ENCODE measurements around the gene RPL36.

Gene RPL36

GRCh38 chr19:5690125-5690954, at the start of gene RPL36:
Gene RPL36, plus strand, starts transcription at chr19:5690295. Its CDS starts 213 bp downstream, at chr19:5690508.
- in situ Hi-C loops (cut with HindIII; ENCODE audit: low sequenced_read_pairs), result no loop called here

GRCh38 chr19:5641171-5641570, 48.9 kb upstream of the RPL36 start:
- in situ Hi-C loops (cut with HindIII; ENCODE audit: low sequenced_read_pairs), result no loop called here

DNA sequence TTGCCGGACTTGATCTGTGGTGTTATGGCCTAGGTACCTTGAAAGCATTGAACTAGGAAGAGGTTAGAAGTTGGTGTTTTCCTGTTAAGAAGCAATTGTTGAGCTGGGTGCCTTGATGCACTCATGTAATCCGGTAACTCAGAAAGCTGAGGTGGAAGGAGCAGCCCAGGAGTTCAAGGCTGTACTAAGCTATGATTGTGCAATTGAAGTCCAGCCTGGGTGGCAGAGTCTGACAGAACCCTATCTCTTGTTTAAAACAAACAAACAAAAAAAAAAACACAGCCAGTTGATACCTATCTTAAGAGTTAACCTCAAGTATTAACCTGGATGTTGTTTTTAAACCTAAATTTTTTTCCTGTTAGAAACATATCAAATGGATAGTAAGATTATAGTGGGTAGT, 47.9 kb upstream of the RPL36 start:
- in situ Hi-C loops (cut with HindIII; ENCODE audit: low sequenced_read_pairs), result no loop called here

GRCh38 chr19:5643060-5643459, 47.0 kb upstream of the RPL36 start:
- in situ Hi-C loops (cut with HindIII; ENCODE audit: low sequenced_read_pairs), result no loop called here

DNA sequence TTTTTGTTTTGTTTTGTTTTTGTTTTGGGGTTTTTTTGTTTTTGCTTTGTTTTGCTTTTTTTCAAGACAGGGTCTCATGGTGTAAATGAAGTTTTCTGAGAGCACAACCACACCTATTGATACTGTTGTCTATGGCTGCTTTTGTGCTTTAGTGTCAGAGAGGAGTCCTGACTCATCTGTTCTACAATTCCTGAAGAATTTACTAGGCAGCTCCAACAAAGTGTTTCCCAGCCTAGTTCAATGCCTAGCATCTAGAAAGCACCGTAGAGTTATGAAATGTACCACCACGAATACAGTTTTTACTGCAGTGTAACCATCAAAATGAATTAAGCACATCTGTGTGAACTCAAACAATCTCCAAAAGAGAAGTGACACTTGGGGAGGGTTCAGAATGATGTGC, 46.1 kb upstream of the RPL36 start:
- in situ Hi-C loops (cut with HindIII; ENCODE audit: low sequenced_read_pairs), result no loop called here

DNA sequence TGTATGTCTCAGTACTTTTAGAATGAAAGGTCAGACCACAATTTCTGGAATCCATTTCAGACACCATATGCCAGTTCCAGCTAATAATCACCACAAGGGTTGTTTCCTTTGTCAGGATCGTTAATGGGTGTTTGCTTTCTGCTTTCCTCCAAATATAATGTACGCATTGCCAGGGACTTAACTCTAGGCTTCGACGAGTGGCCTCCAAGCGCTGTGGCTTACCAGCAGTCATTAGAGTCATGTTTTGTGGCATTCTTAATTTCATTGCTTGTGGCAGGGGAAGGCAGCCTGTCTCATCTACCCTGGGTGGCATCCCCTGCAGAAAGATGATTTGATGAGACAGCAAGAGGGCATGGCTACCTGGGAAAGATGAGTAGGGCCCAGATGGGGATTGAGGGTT, 44.7 kb upstream of the RPL36 start:
- in situ Hi-C loops (cut with HindIII; ENCODE audit: low sequenced_read_pairs), result no loop called here

GRCh38 chr19:5646703-5647102, 43.4 kb upstream of the RPL36 start:
- in situ Hi-C loops (cut with HindIII; ENCODE audit: low sequenced_read_pairs), result no loop called here

DNA sequence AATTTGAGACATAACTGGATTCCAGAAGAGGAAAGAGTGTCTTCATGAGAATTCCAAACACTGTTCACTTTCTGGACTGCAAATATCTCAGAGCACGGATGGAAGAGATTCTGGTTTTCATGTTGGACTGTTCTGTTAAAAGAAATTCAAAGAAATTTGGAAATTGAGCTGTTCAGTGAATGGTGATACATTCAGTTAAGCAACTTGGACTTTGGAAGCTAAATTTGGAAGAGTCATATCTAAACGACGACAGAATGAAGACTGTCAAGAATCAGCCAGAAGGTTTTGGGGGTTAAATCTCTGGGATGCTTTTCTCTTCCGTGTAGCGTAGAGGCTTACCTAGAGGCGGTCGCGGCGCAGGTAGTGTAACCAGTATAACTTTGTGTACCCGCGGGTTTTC, 41.6 kb upstream of the RPL36 start:
- in situ Hi-C loops (cut with HindIII; ENCODE audit: low sequenced_read_pairs), result no loop called here

DNA sequence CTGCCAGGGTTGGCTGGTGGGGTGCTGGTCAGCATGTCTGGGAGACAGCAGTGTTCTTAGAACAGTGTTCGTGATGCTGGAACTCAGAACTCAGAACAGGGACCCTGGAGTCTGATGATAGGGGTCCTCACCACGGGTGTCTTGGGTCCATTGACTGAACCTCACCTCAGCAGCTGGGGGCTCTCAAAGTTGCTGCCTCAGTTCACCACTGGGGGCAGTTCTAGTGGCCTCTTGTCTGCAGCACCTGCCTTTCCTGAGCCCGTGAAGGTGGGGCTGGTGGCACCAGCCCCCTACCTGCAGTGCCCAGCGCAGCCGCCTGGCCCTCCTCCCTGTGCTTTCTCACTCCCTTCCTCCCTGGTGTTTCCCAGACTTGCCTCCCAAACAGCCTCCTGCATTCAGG, 38.7 kb upstream of the RPL36 start:
- in situ Hi-C loops (cut with HindIII; ENCODE audit: low sequenced_read_pairs), result no loop called here

DNA sequence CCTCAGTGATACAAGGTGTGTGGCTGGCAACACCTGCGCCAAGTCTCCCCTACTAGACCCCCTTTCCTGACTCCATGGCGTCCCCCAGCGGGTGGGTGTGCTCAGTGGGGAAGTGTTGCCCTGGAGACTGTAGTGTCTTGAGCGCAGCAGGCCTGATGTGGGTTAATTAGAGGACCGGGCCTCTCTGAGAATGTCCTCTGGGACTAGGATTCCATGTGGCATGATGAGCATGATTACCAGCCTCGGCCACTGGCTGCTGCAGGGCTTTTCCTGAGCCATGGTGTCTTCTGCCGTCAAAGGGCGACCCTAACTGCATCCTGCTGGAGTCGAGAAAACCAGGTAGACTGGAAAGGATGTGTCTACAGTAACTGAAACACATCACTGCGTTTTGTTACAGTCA, 37.8 kb upstream of the RPL36 start:
- in situ Hi-C loops (cut with HindIII; ENCODE audit: low sequenced_read_pairs), result no loop called here

- in situ Hi-C loops (cut with HindIII; ENCODE audit: low sequenced_read_pairs), result no loop called here
Observed at GRCh38 chr19:5654931-5655330, 35.2 kb upstream of the RPL36 start.

GRCh38 chr19:5655412-5655811, 34.7 kb upstream of the RPL36 start:
- in situ Hi-C loops (cut with HindIII; ENCODE audit: low sequenced_read_pairs), result no loop called here

- in situ Hi-C loops (cut with HindIII; ENCODE audit: low sequenced_read_pairs), result no loop called here
Observed at GRCh38 chr19:5661483-5661882, 28.6 kb upstream of the RPL36 start.

DNA sequence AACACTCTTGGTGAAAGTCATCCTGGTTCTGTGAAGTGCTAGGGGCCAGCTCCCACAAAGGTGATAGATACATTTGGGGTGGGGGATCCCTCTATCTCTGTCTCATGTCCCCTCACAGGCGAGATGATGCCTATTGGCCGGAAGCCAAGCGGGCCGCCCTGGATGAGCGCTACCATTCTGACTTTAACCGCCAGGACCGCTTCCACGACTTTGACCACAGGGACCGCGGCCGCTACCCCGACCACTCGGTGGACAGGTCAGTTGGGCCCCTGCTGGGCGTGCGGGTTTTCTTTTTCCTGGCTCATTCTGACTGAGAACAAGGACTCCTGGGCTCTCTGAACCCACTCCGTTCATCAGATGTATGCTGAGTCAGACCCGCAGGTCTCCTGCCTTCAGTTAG, 26.2 kb upstream of the RPL36 start:
- in situ Hi-C loops (cut with HindIII; ENCODE audit: low sequenced_read_pairs), result no loop called here

DNA sequence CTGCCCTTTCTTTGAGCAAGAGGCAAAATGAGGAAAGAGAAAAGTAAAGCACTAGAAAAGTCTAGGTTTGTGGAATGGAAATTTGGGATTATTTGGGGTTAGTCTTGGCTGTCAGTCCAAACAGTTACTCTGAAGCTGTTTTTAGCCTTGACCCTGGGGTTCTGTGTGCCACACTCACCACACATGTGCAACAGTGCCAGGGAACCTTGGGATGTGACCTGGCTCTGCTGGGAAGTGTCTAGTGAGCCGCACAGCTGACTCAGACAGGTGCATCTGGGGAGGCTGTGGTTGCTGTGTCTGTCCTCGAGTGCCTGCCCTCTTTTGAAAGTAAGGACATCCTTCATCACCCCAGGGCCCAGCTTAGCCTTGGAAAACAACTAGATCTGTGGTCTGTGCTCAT, 25.6 kb upstream of the RPL36 start:
- in situ Hi-C loops (cut with HindIII; ENCODE audit: low sequenced_read_pairs), result no loop called here

- in situ Hi-C loops (cut with HindIII; ENCODE audit: low sequenced_read_pairs), result no loop called here
Observed at GRCh38 chr19:5665781-5666513, 24.1 kb upstream of the RPL36 start.

DNA sequence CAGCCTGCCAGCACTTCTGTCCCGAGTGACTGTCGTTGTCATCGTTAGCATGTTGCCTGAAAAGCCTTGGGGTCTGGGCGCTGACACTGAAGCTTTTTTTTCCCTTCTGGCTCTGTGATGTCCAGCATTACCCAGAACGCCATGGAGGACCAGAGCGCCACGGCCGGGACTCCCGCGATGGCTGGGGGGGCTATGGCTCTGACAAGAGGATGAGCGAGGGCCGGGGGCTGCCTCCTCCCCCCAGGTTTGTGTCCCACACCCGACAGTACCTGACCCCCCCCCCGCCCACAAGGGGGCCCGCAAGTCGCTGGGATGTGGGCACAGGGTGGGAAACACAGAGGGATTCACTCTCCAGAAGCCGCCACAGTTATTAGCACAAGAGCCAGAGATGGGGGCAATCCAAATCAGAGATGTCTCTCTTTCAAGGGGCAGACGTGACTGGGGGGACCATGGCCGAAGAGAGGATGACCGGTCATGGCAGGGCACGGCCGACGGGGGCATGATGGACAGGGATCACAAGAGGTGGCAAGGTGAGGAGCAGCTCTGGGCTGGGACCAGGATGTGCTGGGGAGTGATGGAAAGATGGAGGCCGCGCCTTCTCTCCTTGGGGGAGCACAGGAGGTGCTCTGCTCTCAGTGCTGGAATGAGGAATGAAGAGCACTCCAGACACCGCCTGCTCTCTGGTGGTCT, 23.0 kb upstream of the RPL36 start:
- in situ Hi-C loops (cut with HindIII; ENCODE audit: low sequenced_read_pairs), result no loop called here

- in situ Hi-C loops (cut with HindIII; ENCODE audit: low sequenced_read_pairs), result no loop called here
Observed at GRCh38 chr19:5667751-5668271, 22.3 kb upstream of the RPL36 start.

DNA sequence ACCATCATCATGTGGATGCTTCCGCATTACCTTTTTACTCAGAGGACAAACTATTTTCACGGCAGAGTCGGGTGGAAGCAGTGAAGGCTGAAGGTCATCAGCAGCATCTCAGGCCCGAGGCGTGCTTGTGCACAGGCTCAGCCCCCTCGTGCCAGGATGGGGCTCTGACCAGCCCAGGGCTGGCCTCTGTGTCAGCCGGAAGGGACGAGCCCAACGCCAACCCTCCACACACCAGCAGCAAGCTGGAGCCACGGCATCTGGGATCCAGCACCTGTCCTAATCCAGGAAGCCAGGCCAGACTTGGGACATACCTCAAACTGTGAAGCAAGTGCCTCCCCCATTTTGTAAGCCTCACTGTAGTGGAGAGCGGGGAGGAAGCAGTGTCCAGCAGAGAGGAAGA, 20.9 kb upstream of the RPL36 start:
- in situ Hi-C loops (cut with HindIII; ENCODE audit: low sequenced_read_pairs), result no loop called here

DNA sequence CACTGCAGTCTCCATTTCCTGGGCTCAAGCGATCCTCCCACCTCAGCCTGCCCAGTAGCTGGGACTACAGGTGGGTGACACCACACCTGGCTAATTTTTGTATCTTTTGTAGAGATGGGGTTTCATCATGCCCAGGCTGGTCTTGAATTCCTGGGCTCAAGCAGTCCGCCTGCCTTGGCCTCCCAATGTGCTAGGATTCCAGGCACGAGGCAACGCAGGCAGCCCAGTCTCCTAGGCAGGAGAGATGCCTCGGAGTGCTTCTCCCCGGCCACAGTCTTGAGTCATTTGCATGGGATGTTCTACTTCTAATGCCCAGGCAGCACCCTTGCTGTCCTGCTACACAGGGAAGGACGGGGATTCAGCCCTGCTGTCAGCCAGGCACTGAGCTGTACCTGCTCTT, 18.5 kb upstream of the RPL36 start:
- in situ Hi-C loops (cut with HindIII; ENCODE audit: low sequenced_read_pairs), result no loop called here

- in situ Hi-C loops (cut with HindIII; ENCODE audit: low sequenced_read_pairs), result no loop called here
Observed at GRCh38 chr19:5672708-5673459, 17.2 kb upstream of the RPL36 start.
